OCI-LY7 (cell line): ENCODE measurements around the gene JAML. TPM values are rescaled to one million over a fixed set of nuclear protein-coding genes. Genes with fewer than 3 reads are reported as not detected.

Experiments
- BruUV-seq: library from RNA; stranded (reverse); fragments of 400-500 nt; replicated peaks from 2 replicates; lab custom pipeline; 2021; lab: Mats Ljungman, UMichigan
- CTCF ChIA-PET: fragments of 300-600 bp; sonication (Branson Sonifier 250); formaldehyde crosslinking; loops from one replicate; lab custom pipeline; 2022; ENCODE audit warnings: antibody characterized with exemption; ENCODE audit not compliant: unreplicated experiment; lab: Charles Lee
- POLR2A ChIA-PET: fragments of 300-600 bp; sonication (Branson Sonifier 250); formaldehyde crosslinking; loops from one replicate; lab custom pipeline; 2022; ENCODE audit warnings: antibody characterized with exemption; lab: Charles Lee
- DNase-seq: peaks from one replicate; pipeline ENCODE4 v3.0.0-alpha.2; 2015; ENCODE audit warnings: low spot score
- H2AFZ ChIP-seq: fragments of 200-600 bp; sonication (generic), shearing (Covaris generic); 2 replicates; pipeline ENCODE4 v1.6.1; 2014; ENCODE audit warnings: mild to moderate bottlenecking, antibody characterized with exemption, low read length, moderate library complexity
- H3K27ac ChIP-seq: fragments of 200-600 bp; sonication (generic); 2 replicates; pipeline ENCODE4 v1.5.1; 2014; ENCODE audit warnings: mixed run types, low read depth, mild to moderate bottlenecking, moderate library complexity, low read length, inconsistent platforms; ENCODE audit not compliant: poor library complexity, severe bottlenecking
- H3K36me3 ChIP-seq: fragments of 200-600 bp; sonication (generic); 2 replicates; pipeline ENCODE4 v1.6.1; 2014; ENCODE audit warnings: mild to moderate bottlenecking, antibody characterized with exemption, low read length, moderate library complexity, mixed read lengths; ENCODE audit not compliant: insufficient read depth
- H3K4me1 ChIP-seq: fragments of 200-600 bp; sonication (generic); 2 replicates; pipeline ENCODE4 v1.5.1; 2014; ENCODE audit warnings: mild to moderate bottlenecking, low read length; ENCODE audit not compliant: insufficient read depth, poor library complexity, severe bottlenecking
- H3K4me2 ChIP-seq: fragments of 200-600 bp; sonication (generic); 2 replicates; pipeline ENCODE4 v1.6.1; 2014; ENCODE audit warnings: mild to moderate bottlenecking, low read length
- H3K4me3 ChIP-seq: fragments of 200-600 bp; sonication (generic); 2 replicates; pipeline ENCODE4 v1.5.1; 2014; ENCODE audit warnings: mild to moderate bottlenecking, low read depth, low read length; ENCODE audit not compliant: poor library complexity, severe bottlenecking
- H3K79me2 ChIP-seq: fragments of 200-600 bp; sonication (generic); 2 replicates; pipeline ENCODE4 v1.6.1; 2016; ENCODE audit warnings: low read depth, mild to moderate bottlenecking, low read length, moderate library complexity, mixed read lengths; ENCODE audit not compliant: insufficient read depth
- H3K9me2 ChIP-seq: fragments of 200-600 bp; sonication (generic); 2 replicates; pipeline ENCODE4 v1.6.1; 2016; ENCODE audit warnings: mild to moderate bottlenecking, low read length, mixed read lengths; ENCODE audit not compliant: insufficient read depth
- H3K9me3 ChIP-seq: fragments of 200-600 bp; sonication (generic); 2 replicates; pipeline ENCODE4 v1.6.1; 2014; ENCODE audit warnings: mild to moderate bottlenecking, mixed run types, low read length, mixed read lengths
- H4K20me1 ChIP-seq: fragments of 200-600 bp; sonication (generic); 2 replicates; pipeline ENCODE4 v1.6.1; 2014; ENCODE audit warnings: mild to moderate bottlenecking, antibody characterized with exemption, low read length, moderate library complexity, mixed read lengths; ENCODE audit not compliant: insufficient read depth
- CTCF ChIP-seq: fragments of 200-600 bp; sonication (generic); conservative IDR thresholded peaks from 2 replicates; pipeline ENCODE4 v1.5.1; 2014; ENCODE audit warnings: mild to moderate bottlenecking, antibody characterized with exemption, low read length, moderate library complexity, mixed read lengths
- EZH2phosphoT487 ChIP-seq: fragments of 200-600 bp; sonication (generic); IDR thresholded peaks from 2 replicates; pipeline ENCODE4 v1.6.1; 2018; ENCODE audit warnings: low read depth, borderline replicate concordance, mild to moderate bottlenecking, mixed run types, antibody characterized with exemption, low read length, moderate library complexity, mixed read lengths
- intact Hi-C: fragments of 100-400 bp; cut with micrococcal nuclease; formaldehyde crosslinking; loops from one replicate; pipeline ENCODE4 v1.10.0; 2022; ENCODE audit not compliant: unreplicated experiment
- total RNA-seq, 2 experiments: library from RNA; depleted of rRNA in 1 of 2; stranded (reverse); fragments of >200 nt in 1 of 2; shearing (Covaris generic) in 1 of 2; gene quantifications; 2 replicates each; pipeline ENCODE4 v1.2.3, GENCODE V29; 2014 to 2022

JAML gene
- total RNA-seq, 2 experiments from 2014 or later: 0.63 to 0.73 TPM

- POLR2A ChIA-PET: interaction anchor here (1.0 kb wide), 1 partner anchor 8 kb away, joined by 3 read pairs; no protein-coding TSS in a partner anchor
- Histone ChIP-seq H3K4me2 (no peak overlapping the region), H3K4me3 (no peak overlapping the region)
Measured at GRCh38 chr11:118222437-118222836, 2.4 kb downstream of the JAML start.

GRCh38 chr11:118221419-118221818, 3.4 kb downstream of the JAML start:
- POLR2A ChIA-PET: no interaction called here
- Histone ChIP-seq H2AFZ (no peak overlapping the region), H3K4me1 (peaks cover 15% of the 10 kb centered on the region), H3K9me2 (no peaks in the 10 kb centered on the region), H3K4me2 (no peak overlapping the region), H3K9me3 (no peaks in the 10 kb centered on the region), H4K20me1 (no peaks in the 10 kb centered on the region), H3K4me3 (no peak overlapping the region), H3K79me2 (no peaks in the 10 kb centered on the region), H3K36me3 (no peaks in the 10 kb centered on the region), H3K27ac (no peak overlapping the region)
- DNase-seq: no peak
- intact Hi-C loops: no loop called here
- no TSS peak for BruUV-seq
- no peak for TF ChIP-seq CTCF
- TF ChIP-seq EZH2phosphoT487: no peak
- CTCF ChIA-PET: no interaction called here

More at GRCh38 chr11:118222437-118222836, 2.4 kb downstream of the JAML start:
- Histone ChIP-seq H3K9me3 (no peaks in the 10 kb centered on the region), H3K79me2 (no peaks in the 10 kb centered on the region), H3K4me1 (peaks cover 9% of the 10 kb centered on the region), H3K36me3 (no peaks in the 10 kb centered on the region), H3K27ac (no peak overlapping the region), H3K9me2 (no peaks in the 10 kb centered on the region), H4K20me1 (no peaks in the 10 kb centered on the region), H2AFZ (no peak overlapping the region)
- TF ChIP-seq EZH2phosphoT487 (no peak), CTCF (no peak)
- no TSS peak for BruUV-seq
- intact Hi-C loops: no loop called here
- CTCF ChIA-PET: no interaction called here
- no peak for DNase-seq

DNA sequence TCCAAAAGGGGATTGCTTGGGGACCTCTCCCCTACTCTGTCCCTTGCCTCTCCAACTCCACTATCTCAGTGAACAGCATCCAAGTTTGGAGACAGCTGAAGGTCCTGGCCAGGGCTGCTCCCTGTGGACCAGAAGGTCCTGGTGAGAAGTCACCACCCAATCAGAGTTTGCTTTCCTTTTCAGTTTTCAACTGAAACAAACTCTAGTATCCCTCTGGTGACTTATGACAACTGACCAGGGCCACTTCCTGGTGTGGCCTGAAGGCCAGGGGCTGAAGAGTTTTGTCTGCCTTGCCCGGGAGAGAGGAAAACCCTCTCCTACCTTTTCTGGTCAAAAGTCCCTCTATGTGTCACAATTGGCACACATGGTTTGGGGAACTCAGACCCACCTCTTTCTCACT, 5.1 kb downstream of the JAML start:
- Histone ChIP-seq H4K20me1 (no peaks in the 10 kb centered on the region), H2AFZ (no peak overlapping the region), H3K4me3 (no peak overlapping the region), H3K9me3 (no peaks in the 10 kb centered on the region), H3K36me3 (no peaks in the 10 kb centered on the region), H3K79me2 (no peaks in the 10 kb centered on the region), H3K4me1 (peaks cover 29% of the 10 kb centered on the region), H3K27ac (no peak overlapping the region), H3K4me2 (no peak overlapping the region), H3K9me2 (no peaks in the 10 kb centered on the region)
- no peak for TF ChIP-seq EZH2phosphoT487
- TF ChIP-seq CTCF: no peak
- no TSS peak for BruUV-seq
- POLR2A ChIA-PET: no interaction called here
- DNase-seq: no peak
- intact Hi-C loops: no loop called here
- CTCF ChIA-PET: no interaction called here
